H9 (cell line): ENCODE results near the gene MB21D2. TPM values are rescaled to one million over a fixed set of nuclear protein-coding genes. Genes with fewer than 3 reads are reported as not detected.

Source experiments
- DNase-seq: peaks from one replicate; pipeline ENCODE4 v3.0.0-alpha.2; 2017
- H2AFZ ChIP-seq: one replicate; pipeline ENCODE4 v1.6.1; 2013; ENCODE audit warnings: mild to moderate bottlenecking, low read length, control low read depth, moderate library complexity
- H2AK5ac ChIP-seq: 2 replicates; pipeline ENCODE4 v1.6.1; 2013; ENCODE audit warnings: low read length, control low read depth, mixed read lengths; ENCODE audit not compliant: insufficient read length
- H2BK120ac ChIP-seq: one replicate; pipeline ENCODE4 v1.6.1; 2013; ENCODE audit warnings: low read depth, mild to moderate bottlenecking, low read length, control low read depth, inconsistent platforms; ENCODE audit not compliant: poor library complexity, severe bottlenecking
- H2BK12ac ChIP-seq: 2 replicates; pipeline ENCODE4 v1.6.1; 2013; ENCODE audit warnings: low read length, control low read depth, mixed read lengths, low read depth; ENCODE audit not compliant: insufficient read length
- H2BK15ac ChIP-seq: 2 replicates; pipeline ENCODE4 v1.6.1; 2013; ENCODE audit warnings: low read depth, low read length, control low read depth
- H2BK20ac ChIP-seq: one replicate; pipeline ENCODE4 v1.6.1; 2013; ENCODE audit warnings: low read depth, mild to moderate bottlenecking, low read length, control low read depth, inconsistent platforms; ENCODE audit not compliant: poor library complexity, severe bottlenecking
- H2BK5ac ChIP-seq: 2 replicates; pipeline ENCODE4 v1.6.1; 2013; ENCODE audit warnings: low read length, control low read depth, mixed read lengths; ENCODE audit not compliant: insufficient read length
- H3K14ac ChIP-seq: 2 replicates; pipeline ENCODE4 v1.6.1; 2013; ENCODE audit warnings: low read length, control low read depth; ENCODE audit not compliant: insufficient read depth
- H3K18ac ChIP-seq: 2 replicates; pipeline ENCODE4 v1.6.1; 2013; ENCODE audit warnings: low read depth, mild to moderate bottlenecking, mixed read lengths, low read length, control low read depth; ENCODE audit not compliant: insufficient read length
- H3K23ac ChIP-seq: 2 replicates; pipeline ENCODE4 v1.6.1; 2013; ENCODE audit warnings: low read length, control low read depth, mixed read lengths, low read depth; ENCODE audit not compliant: insufficient read length
- H3K23me2 ChIP-seq: 2 replicates; pipeline ENCODE4 v1.6.1; 2013; ENCODE audit warnings: low read depth, mild to moderate bottlenecking, mixed read lengths, low read length, control low read depth; ENCODE audit not compliant: insufficient read length, poor library complexity, severe bottlenecking
- H3K27ac ChIP-seq: 2 replicates; pipeline ENCODE4 v1.5.1; 2013; ENCODE audit warnings: low read length, control low read depth, mixed read lengths, low read depth; ENCODE audit not compliant: insufficient read length
- H3K27me3 ChIP-seq: 2 replicates; pipeline ENCODE4 v1.6.1; 2013; ENCODE audit warnings: low read length, control low read depth, inconsistent platforms; ENCODE audit not compliant: insufficient read depth
- H3K4ac ChIP-seq: 2 replicates; pipeline ENCODE4 v1.6.1; 2013; ENCODE audit warnings: low read depth, mild to moderate bottlenecking, control low read depth, inconsistent platforms, low read length, moderate library complexity
- H3K4me1 ChIP-seq: 2 replicates; pipeline ENCODE4 v1.6.1; 2013; ENCODE audit warnings: low read length, control low read depth, inconsistent platforms; ENCODE audit not compliant: insufficient read depth
- H3K4me2 ChIP-seq: 2 replicates; pipeline ENCODE4 v1.6.1; 2013; ENCODE audit warnings: low read length, control low read depth, mixed read lengths; ENCODE audit not compliant: insufficient read length, insufficient read depth
- H3K56ac ChIP-seq: 2 replicates; pipeline ENCODE4 v1.6.1; 2013; ENCODE audit warnings: low read depth, mild to moderate bottlenecking, mixed read lengths, low read length, control low read depth; ENCODE audit not compliant: insufficient read length
- H3K79me1 ChIP-seq: 2 replicates; pipeline ENCODE4 v1.6.1; 2013; ENCODE audit warnings: low read depth, mild to moderate bottlenecking, moderate library complexity, low read length, control low read depth, inconsistent platforms; ENCODE audit not compliant: insufficient read depth, poor library complexity, severe bottlenecking
- H3K79me2 ChIP-seq: 2 replicates; pipeline ENCODE4 v1.6.1; 2013; ENCODE audit warnings: low read length, control low read depth, inconsistent platforms; ENCODE audit not compliant: insufficient read depth
- H3K9ac ChIP-seq: 2 replicates; pipeline ENCODE4 v1.6.1; 2013; ENCODE audit warnings: low read length, control low read depth, mixed read lengths; ENCODE audit not compliant: insufficient read length; ENCODE audit errors: extremely low read depth
- H3K9me3 ChIP-seq: one replicate; pipeline ENCODE4 v1.6.1; 2013; ENCODE audit warnings: low read depth, low read length, inconsistent platforms; ENCODE audit not compliant: control insufficient read depth
- H3T11ph ChIP-seq: one replicate; pipeline ENCODE4 v1.6.1; 2013; ENCODE audit warnings: mild to moderate bottlenecking, low read length, control low read depth, inconsistent platforms
- H4K20me1 ChIP-seq: one replicate; pipeline ENCODE4 v1.6.1; 2013; ENCODE audit not compliant: control insufficient read depth, insufficient read length, insufficient read depth
- H4K5ac ChIP-seq: 2 replicates; pipeline ENCODE4 v1.6.1; 2013; ENCODE audit warnings: low read depth, mild to moderate bottlenecking, mixed read lengths, low read length, control low read depth; ENCODE audit not compliant: insufficient read length
- H4K8ac ChIP-seq: replicated peaks from 2 replicates; pipeline ENCODE4 v1.6.1; 2013; ENCODE audit warnings: low read length, control low read depth, mixed read lengths, low read depth; ENCODE audit not compliant: insufficient read length
- H4K91ac ChIP-seq: 2 replicates; pipeline ENCODE4 v1.6.1; 2013; ENCODE audit warnings: low read depth, mild to moderate bottlenecking, moderate library complexity, mixed read lengths, low read length, control low read depth; ENCODE audit not compliant: insufficient read length
- H3K27ac Mint-ChIP-seq, 3 experiments: 2 replicates in 2 of 3; 3 replicates in 1 of 3; pipeline ENCODE4 v1.8.0; 2020 to 2021; ENCODE audit warnings: mixed read lengths in 3 of 3, mild to moderate bottlenecking in 1 of 3, moderate library complexity in 1 of 3
- H3K27me3 Mint-ChIP-seq: 2 replicates; pipeline ENCODE4 v1.8.0; 2021; ENCODE audit warnings: low read depth, mild to moderate bottlenecking, moderate library complexity, mixed read lengths
- H3K36me3 Mint-ChIP-seq, 3 experiments: 2 replicates in 2 of 3; 3 replicates in 1 of 3; pipeline ENCODE4 v1.8.0; 2020 to 2021; ENCODE audit warnings: low read depth in 3 of 3, mixed read lengths in 3 of 3; ENCODE audit not compliant: insufficient read depth in 1 of 3
- H3K4me1 Mint-ChIP-seq, 2 experiments: 2 replicates each; pipeline ENCODE4 v1.8.0; 2020; ENCODE audit warnings: mixed read lengths in 2 of 2
- H3K4me3 Mint-ChIP-seq, 2 experiments: 2 replicates in 1 of 2; 3 replicates in 1 of 2; pipeline ENCODE4 v1.8.0; 2020 to 2021; ENCODE audit warnings: mild to moderate bottlenecking in 2 of 2, mixed read lengths in 2 of 2, moderate library complexity in 1 of 2
- H3K9me3 Mint-ChIP-seq, 2 experiments: 2 replicates in 1 of 2; 3 replicates in 1 of 2; pipeline ENCODE4 v1.8.0; 2020; ENCODE audit warnings: mild to moderate bottlenecking in 2 of 2, mixed read lengths in 2 of 2, moderate library complexity in 1 of 2
- CTCF ChIP-seq: fragments of 200-600 bp; sonication (generic); conservative IDR thresholded peaks from 3 replicates; pipeline ENCODE4 v1.8.0; 2021; ENCODE audit warnings: antibody characterized with exemption, mild to moderate bottlenecking
- WGBS: extraction: QIAGEN DNeasy Blood & Tissue Kit; methylation state at CpG from one replicate; pipeline ENCODE4 v1.1.7; 2013; ENCODE audit warnings: missing lambda C conversion rate, low lambda C conversion rate, mixed read lengths; ENCODE audit not compliant: insufficient read length; ENCODE audit errors: extremely low coverage; 5-methylcytosine and 5-hydroxymethylcytosine counted together
- total RNA-seq: library from RNA; stranded (reverse); gene quantifications from 2 replicates; pipeline ENCODE4 v1.2.1, GENCODE V29; 2021

MB21D2 gene
- total RNA-seq, 1 experiment from 2014 or later: 19.1 TPM

GRCh38 chr3:192751148-192751547, 166.5 kb downstream of the MB21D2 start:
- peaks cover 0 to 3% of the 10 kb centered on the region in 2 experiments; a peak in 1 of 5 replicates for H3K9me3 Mint-ChIP-seq
- Histone ChIP-seq H3K4me2 (no peak overlapping the region), H3K27me3 (no peaks in the 10 kb centered on the region), H4K8ac (no peak overlapping the region), H3K9ac (no peak overlapping the region), H2BK20ac (no peak overlapping the region), H3T11ph (no peak overlapping the region), H3K79me1 (no peaks in the 10 kb centered on the region), H3K79me2 (no peaks in the 10 kb centered on the region), H2BK120ac (no peak overlapping the region), H3K23me2 (no peaks in the 10 kb centered on the region), H3K23ac (no peak overlapping the region), H3K27ac (no peak overlapping the region), H3K9me3 (no peaks in the 10 kb centered on the region), H4K20me1 (no peaks in the 10 kb centered on the region), H2AK5ac (no peak overlapping the region), H2BK12ac (no peak overlapping the region), H3K18ac (no peak overlapping the region), H3K4me1 (peaks cover 3% of the 10 kb centered on the region; the same call in 1 of the 2 replicates), H4K5ac (no peak overlapping the region), H3K14ac (no peak overlapping the region), H2AFZ (no peak overlapping the region), H3K4ac (no peak overlapping the region), H2BK5ac (no peak overlapping the region), H4K91ac (no peak overlapping the region), H3K56ac (no peak overlapping the region), H2BK15ac (no peak overlapping the region)
- H3K27ac Mint-ChIP-seq: no peak overlapping the region
- no CpG with 5 or more reads among the region's 2 CpGs for WGBS
- H3K36me3 Mint-ChIP-seq: peaks cover 0 to 5% (median 0%) of the 10 kb centered on the region in 3 experiments; a peak in 3 of 7 replicates
- H3K27me3 Mint-ChIP-seq: no peaks in the 10 kb centered on the region
- H3K4me3 Mint-ChIP-seq: no peak overlapping the region
- DNase-seq: no peak
- no peak for TF ChIP-seq CTCF
- H3K4me1 Mint-ChIP-seq: peaks cover 47 to 48% of the 10 kb centered on the region in 2 experiments
